K562 (cell line): ENCODE results near the gene DBNDD2. TPM values are rescaled to one million over a fixed set of nuclear protein-coding genes. Genes with fewer than 3 reads are reported as not detected.

Source experiments
- DACH1 ChIP-seq: fragments of 450-650 bp; IDR thresholded peaks from 2 replicates; pipeline ENCODE4 v1.6.1; 2018; ENCODE audit not compliant: partially characterized antibody
- ETV1 ChIP-seq: fragments of 450-650 bp; conservative IDR thresholded peaks from 2 replicates; pipeline ENCODE4 v1.6.1; 2016; ENCODE audit warnings: missing genetic modification characterization, control low read depth, low read depth, missing compliant biosample characterization
- KLF13 ChIP-seq: fragments of 450-650 bp; IDR thresholded peaks from 2 replicates; pipeline ENCODE4 v1.6.1; 2016; ENCODE audit warnings: missing genetic modification characterization, low read depth, mild to moderate bottlenecking, missing compliant biosample characterization, moderate library complexity, borderline replicate concordance
- NR3C1 ChIP-seq: sonication (generic); formaldehyde crosslinking; IDR thresholded peaks from 2 replicates; pipeline ENCODE4 v1.8.1; 2022; ENCODE audit warnings: missing genetic modification reagents
- POLR2AphosphoS2 ChIP-seq: IDR thresholded peaks from 2 replicates; pipeline ENCODE4 v1.6.1; 2012; ENCODE audit warnings: low read length, improper control_type of control experiment
- POLR2B ChIP-seq: fragments of 450-650 bp; IDR thresholded peaks from 2 replicates; pipeline ENCODE4 v1.6.1; 2018; ENCODE audit warnings: low read depth; ENCODE audit not compliant: partially characterized antibody
- SMAD3 ChIP-seq: fragments of 450-650 bp; formaldehyde crosslinking; conservative IDR thresholded peaks from 2 replicates; pipeline ENCODE4 v1.4.0; 2020; ENCODE audit warnings: mild to moderate bottlenecking
- TAF9B ChIP-seq: fragments of 450-650 bp; IDR thresholded peaks from 2 replicates; pipeline ENCODE4 v1.6.1; 2018; ENCODE audit warnings: mild to moderate bottlenecking; ENCODE audit not compliant: partially characterized antibody
- TOE1 ChIP-seq, 2 experiments: fragments of 450-650 bp in 1 of 2; sonication (generic) in 1 of 2; formaldehyde crosslinking in 1 of 2; IDR thresholded peaks; 2 replicates each; pipeline versions ENCODE4 v1.7.1 to v1.8.0; 2016 to 2022; ENCODE audit warnings: borderline replicate concordance in 2 of 2, mild to moderate bottlenecking in 2 of 2, antibody characterized with exemption in 1 of 2, inconsistent platforms in 1 of 2, low read depth in 1 of 2, missing genetic modification reagents in 1 of 2, moderate library complexity in 1 of 2
- ZNF282 ChIP-seq: sonication (generic); formaldehyde crosslinking; IDR thresholded peaks from 2 replicates; pipeline ENCODE4 v1.8.1; 2023; ENCODE audit warnings: missing genetic modification reagents
- ZNF41 ChIP-seq: fragments of 250-450 bp; sonication (Bioruptor Pico); conservative IDR thresholded peaks from 2 replicates; pipeline ENCODE4 v1.4.0; 2020; ENCODE audit warnings: mild to moderate bottlenecking
- polyA plus RNA-seq, 8 experiments: library from polyadenylated mRNA; depleted of rRNA in 4 of 8; stranded (reverse) in 5 of 8; unstranded in 3 of 8; fragments of >200 nt; fragmentation: Nextera tagmentation in 2 of 8; fragmentation: Illumina TruSeq in 1 of 8; extraction: Ambion mirVana in 2 of 8; extraction: Trizol in 1 of 8; gene quantifications; 2 replicates each; pipeline versions ENCODE4 v1.2.1 to v1.2.3, GENCODE V29; 2011 to 2014; ENCODE audit warnings: inconsistent platforms in 1 of 8, missing spikeins in 1 of 8
- total RNA-seq, 7 experiments: library from RNA; depleted of rRNA in 6 of 7; stranded (reverse); fragments of >200 nt in 6 of 7; fragmentation: Illumina TruSeq in 2 of 7; extraction: Trizol in 2 of 7; gene quantifications; 2 replicates each; pipeline versions ENCODE4 v1.2.1 to v1.2.3, GENCODE V29; 2011 to 2021; ENCODE audit warnings: low replicate concordance in 1 of 7
- TF ChIP-seq, protein P1 (sequence below), 2 experiments: fragments of 450-650 bp; formaldehyde crosslinking in 1 of 2; IDR thresholded peaks; 2 replicates each; pipeline versions ENCODE4 v1.4.0 to v1.6.1; 2014 to 2020; ENCODE audit warnings: mild to moderate bottlenecking in 2 of 2, borderline replicate concordance in 1 of 2, low read depth in 1 of 2
- TF ChIP-seq, protein P2 (sequence below): sonication (generic); formaldehyde crosslinking; IDR thresholded peaks from 2 replicates; pipeline ENCODE4 v1.8.0; 2022; ENCODE audit warnings: missing genetic modification reagents, mild to moderate bottlenecking, moderate library complexity, borderline replicate concordance
- TF ChIP-seq, protein P3 (sequence below), 2 experiments: fragments of 200-800 bp in 1 of 2; sonication (Bioruptor generic) in 1 of 2; sonication (generic) in 1 of 2; formaldehyde crosslinking in 1 of 2; IDR thresholded peaks in 1 of 2; conservative IDR thresholded peaks in 1 of 2; 2 replicates each; pipeline versions ENCODE4 v1.5.0 to v1.6.1; 2016 to 2020; ENCODE audit warnings: missing compliant biosample characterization in 1 of 2, missing genetic modification characterization in 1 of 2, missing genetic modification reagents in 1 of 2

Gene DBNDD2
- total and polyA plus RNA-seq, 9 of the 15 experiments (the other 6 are each of a cell fraction or from before 2014, with no cell fraction given), result 12.8 to 64.0 (median 35.8) TPM

DNA sequence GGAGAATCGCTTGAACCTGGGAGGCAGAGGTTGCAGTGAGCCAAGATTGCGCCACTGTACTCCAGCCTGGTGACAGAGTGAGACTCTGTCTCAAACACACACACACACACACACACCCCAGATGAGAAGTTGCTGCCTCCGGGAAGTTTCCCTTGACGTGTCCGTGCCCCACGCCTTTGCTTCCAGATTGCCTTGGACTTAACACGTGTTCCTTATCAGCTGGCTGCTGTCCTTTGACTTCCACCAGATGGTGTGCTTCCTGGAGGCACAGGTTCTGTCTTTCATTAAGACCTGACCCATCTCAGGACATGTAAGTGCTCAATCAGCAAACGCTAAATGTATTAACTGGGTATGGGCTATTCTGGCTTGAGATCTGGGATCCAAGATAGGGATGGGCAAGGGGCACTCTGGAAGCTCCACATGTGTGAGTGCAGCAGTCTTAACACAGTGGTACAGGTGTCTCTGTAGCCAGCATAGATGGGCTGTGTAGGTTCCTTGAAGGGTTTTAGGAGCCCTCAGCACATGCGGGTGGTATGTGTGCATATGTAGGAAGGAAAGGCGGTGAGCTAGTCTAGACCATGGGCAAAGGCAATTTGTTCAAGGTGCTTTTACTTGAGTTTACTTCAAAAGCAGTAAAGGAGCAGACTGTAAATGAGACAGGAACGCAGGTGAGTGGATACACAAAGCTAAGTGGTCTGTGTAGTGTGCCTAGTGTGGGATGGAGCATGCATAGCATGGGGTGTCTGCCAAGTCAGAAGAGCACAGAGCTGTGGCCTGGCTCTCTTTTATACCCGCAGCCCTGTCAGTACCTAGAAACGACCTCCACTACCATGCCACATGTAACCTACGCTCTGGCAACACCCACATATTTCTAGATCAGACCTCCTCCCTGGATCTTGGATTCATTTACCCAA lies 19.4 kb downstream of the DBNDD2 start (continued):
- TF ChIP-seq, protein P1, sequence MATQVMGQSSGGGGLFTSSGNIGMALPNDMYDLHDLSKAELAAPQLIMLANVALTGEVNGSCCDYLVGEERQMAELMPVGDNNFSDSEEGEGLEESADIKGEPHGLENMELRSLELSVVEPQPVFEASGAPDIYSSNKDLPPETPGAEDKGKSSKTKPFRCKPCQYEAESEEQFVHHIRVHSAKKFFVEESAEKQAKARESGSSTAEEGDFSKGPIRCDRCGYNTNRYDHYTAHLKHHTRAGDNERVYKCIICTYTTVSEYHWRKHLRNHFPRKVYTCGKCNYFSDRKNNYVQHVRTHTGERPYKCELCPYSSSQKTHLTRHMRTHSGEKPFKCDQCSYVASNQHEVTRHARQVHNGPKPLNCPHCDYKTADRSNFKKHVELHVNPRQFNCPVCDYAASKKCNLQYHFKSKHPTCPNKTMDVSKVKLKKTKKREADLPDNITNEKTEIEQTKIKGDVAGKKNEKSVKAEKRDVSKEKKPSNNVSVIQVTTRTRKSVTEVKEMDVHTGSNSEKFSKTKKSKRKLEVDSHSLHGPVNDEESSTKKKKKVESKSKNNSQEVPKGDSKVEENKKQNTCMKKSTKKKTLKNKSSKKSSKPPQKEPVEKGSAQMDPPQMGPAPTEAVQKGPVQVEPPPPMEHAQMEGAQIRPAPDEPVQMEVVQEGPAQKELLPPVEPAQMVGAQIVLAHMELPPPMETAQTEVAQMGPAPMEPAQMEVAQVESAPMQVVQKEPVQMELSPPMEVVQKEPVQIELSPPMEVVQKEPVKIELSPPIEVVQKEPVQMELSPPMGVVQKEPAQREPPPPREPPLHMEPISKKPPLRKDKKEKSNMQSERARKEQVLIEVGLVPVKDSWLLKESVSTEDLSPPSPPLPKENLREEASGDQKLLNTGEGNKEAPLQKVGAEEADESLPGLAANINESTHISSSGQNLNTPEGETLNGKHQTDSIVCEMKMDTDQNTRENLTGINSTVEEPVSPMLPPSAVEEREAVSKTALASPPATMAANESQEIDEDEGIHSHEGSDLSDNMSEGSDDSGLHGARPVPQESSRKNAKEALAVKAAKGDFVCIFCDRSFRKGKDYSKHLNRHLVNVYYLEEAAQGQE (IDR thresholded peaks at IDR 0.05; ENCODE audit: borderline replicate concordance), result peak; percentile 48; the same call in 1 of the 2 replicates
- TF ChIP-seq, protein P1 (CRISPR knock-in tag; IDR thresholded peaks at IDR 0.05; ENCODE audit: low read depth), result no peak
- TF ChIP-seq, protein P2, sequence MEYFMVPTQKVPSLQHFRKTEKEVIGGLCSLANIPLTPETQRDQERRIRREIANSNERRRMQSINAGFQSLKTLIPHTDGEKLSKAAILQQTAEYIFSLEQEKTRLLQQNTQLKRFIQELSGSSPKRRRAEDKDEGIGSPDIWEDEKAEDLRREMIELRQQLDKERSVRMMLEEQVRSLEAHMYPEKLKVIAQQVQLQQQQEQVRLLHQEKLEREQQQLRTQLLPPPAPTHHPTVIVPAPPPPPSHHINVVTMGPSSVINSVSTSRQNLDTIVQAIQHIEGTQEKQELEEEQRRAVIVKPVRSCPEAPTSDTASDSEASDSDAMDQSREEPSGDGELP, result peak; percentile 95
- TF ChIP-seq POLR2AphosphoS2 (no peak), DACH1 (peak; percentile 90), SMAD3 (CRISPR knock-in tag) (no peak), ZNF41 (CRISPR knock-in tag) (no peak), KLF13 (no peak), ZNF282 (no peak), POLR2B (no peak), NR3C1 (CRISPR knock-in tag) (no peak), TOE1 (IDR thresholded peaks at IDR 0.05; ENCODE audit: borderline replicate concordance) (0 out of 2 replicates have a peak, but pooled peaks have one; percentile 15), TOE1 (CRISPR knock-in tag; IDR thresholded peaks at IDR 0.05; ENCODE audit: borderline replicate concordance, low read depth) (no peak), TAF9B (peak; percentile 57), ETV1 (tag) (peak; percentile 63; the same call in 1 of the 2 replicates)
- TF ChIP-seq, protein P3, sequence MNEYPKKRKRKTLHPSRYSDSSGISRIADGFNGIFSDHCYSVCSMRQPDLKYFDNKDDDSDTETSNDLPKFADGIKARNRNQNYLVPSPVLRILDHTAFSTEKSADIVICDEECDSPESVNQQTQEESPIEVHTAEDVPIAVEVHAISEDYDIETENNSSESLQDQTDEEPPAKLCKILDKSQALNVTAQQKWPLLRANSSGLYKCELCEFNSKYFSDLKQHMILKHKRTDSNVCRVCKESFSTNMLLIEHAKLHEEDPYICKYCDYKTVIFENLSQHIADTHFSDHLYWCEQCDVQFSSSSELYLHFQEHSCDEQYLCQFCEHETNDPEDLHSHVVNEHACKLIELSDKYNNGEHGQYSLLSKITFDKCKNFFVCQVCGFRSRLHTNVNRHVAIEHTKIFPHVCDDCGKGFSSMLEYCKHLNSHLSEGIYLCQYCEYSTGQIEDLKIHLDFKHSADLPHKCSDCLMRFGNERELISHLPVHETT (CRISPR knock-in tag; conservative IDR thresholded peaks at IDR 0.05 in 1 of 2, IDR thresholded peaks at IDR 0.05 in 1 of 2), result no peak
